B cell (primary cell): ENCODE data around the gene HOTAIR. TPM values are rescaled to one million over a fixed set of nuclear protein-coding genes. Genes with fewer than 3 reads are reported as not detected.

Experiments used
- ATAC-seq: fragments of 200-7000 bp; cut with Tn5 transposase; one replicate; pipeline ENCODE4 v1.10.0; 2021; ENCODE audit warnings: low read depth, mild to moderate bottlenecking, moderate number of reproducible peaks, moderate library complexity
- CTCF ChIA-PET: fragments of 350-600 bp; sonication (Branson Sonifier 250); formaldehyde crosslinking; loops from one replicate; lab custom pipeline; 2021; ENCODE audit warnings: antibody characterized with exemption, inconsistent platforms; lab: Charles Lee
- POLR2A ChIA-PET: fragments of 350-600 bp; sonication (Branson Sonifier 250); formaldehyde crosslinking; loops from one replicate; lab custom pipeline; 2021; ENCODE audit warnings: antibody characterized with exemption; lab: Charles Lee
- DNase-seq: peaks from one replicate; pipeline ENCODE4 v3.0.0; 2013
- H2AFZ ChIP-seq: 2 replicates; pipeline ENCODE4 v1.6.1; 2012; ENCODE audit warnings: mild to moderate bottlenecking, low read depth, low read length; ENCODE audit not compliant: insufficient read depth, poor library complexity, severe bottlenecking
- H3K27ac ChIP-seq, 2 donors: 1 replicate in 1 of 2; 2 replicates in 1 of 2; pipeline ENCODE4 v1.5.1; 2012 to 2013; ENCODE audit warnings: low read length in 2 of 2, mild to moderate bottlenecking in 2 of 2, moderate library complexity in 1 of 2
- H3K27me3 ChIP-seq, 4 experiments: fragments of 200-600 bp in 1 of 4; sonication (generic) in 1 of 4; replicated peaks in 1 of 4; 1 replicate in 2 of 4; 2 replicates in 2 of 4; pipeline versions ENCODE4 v1.6.1 to v1.7.0; 2013 to 2016; ENCODE audit warnings: low read length in 3 of 4, mild to moderate bottlenecking in 2 of 4, mixed read lengths in 1 of 4, moderate library complexity in 1 of 4; ENCODE audit not compliant: insufficient read depth in 4 of 4, control insufficient read depth in 3 of 4; ENCODE audit errors: control extremely low read depth in 1 of 4
- H3K36me3 ChIP-seq, 2 experiments: replicated peaks in 1 of 2; 1 replicate in 1 of 2; 2 replicates in 1 of 2; pipeline versions ENCODE4 v1.6.1 to v1.7.1; 2013; ENCODE audit warnings: low read length in 1 of 2; ENCODE audit not compliant: insufficient read depth in 2 of 2, control insufficient read depth in 1 of 2; ENCODE audit errors: control extremely low read depth in 1 of 2, extremely low read depth in 1 of 2
- H3K4me1 ChIP-seq, 2 donors: fragments of 200-600 bp in 1 of 2; sonication (generic) in 1 of 2; 1 replicate in 1 of 2; 2 replicates in 1 of 2; pipeline versions ENCODE4 v1.5.1 to v1.6.1; 2013 to 2017; ENCODE audit warnings: low read length in 2 of 2; ENCODE audit not compliant: control insufficient read depth in 2 of 2, insufficient read depth in 2 of 2
- H3K4me2 ChIP-seq: replicated peaks from 2 replicates; pipeline ENCODE3; 2012; ENCODE audit warnings: mild to moderate bottlenecking, low read depth, low read length; ENCODE audit not compliant: poor library complexity, severe bottlenecking
- H3K4me3 ChIP-seq, 5 experiments: fragments of 200-600 bp in 1 of 5; sonication (generic) in 1 of 5; 1 replicate in 3 of 5; 2 replicates in 2 of 5; pipeline versions ENCODE4 v1.5.1 to v1.7.0; 2011 to 2016; ENCODE audit warnings: low read length in 4 of 5, mild to moderate bottlenecking in 4 of 5, low read depth in 2 of 5, control low read depth in 1 of 5, moderate library complexity in 1 of 5; ENCODE audit not compliant: insufficient read depth in 1 of 5; ENCODE audit errors: control extremely low read depth in 1 of 5, extremely low read depth in 1 of 5
- H3K79me2 ChIP-seq: fragments of 200-600 bp; sonication (generic); one replicate; pipeline ENCODE4 v1.6.0; 2016; ENCODE audit warnings: low read length; ENCODE audit not compliant: control insufficient read depth, insufficient read depth
- H3K9ac ChIP-seq: fragments of 200-600 bp; sonication (generic); 2 replicates; pipeline ENCODE4 v1.6.1; 2017; ENCODE audit warnings: mild to moderate bottlenecking, low read length, moderate library complexity
- H3K9me3 ChIP-seq, 3 donors: one replicate each; pipeline versions ENCODE4 v1.6.1 to v1.7.1; 2013; ENCODE audit warnings: low read length in 2 of 3; ENCODE audit not compliant: control insufficient read depth in 2 of 3, insufficient read depth in 1 of 3; ENCODE audit errors: control extremely low read depth in 1 of 3
- H4K20me1 ChIP-seq: 2 replicates; pipeline ENCODE4 v1.6.0; 2012; ENCODE audit warnings: mild to moderate bottlenecking, low read length; ENCODE audit not compliant: insufficient read depth, control insufficient read depth, poor library complexity, severe bottlenecking
- H3K27ac Mint-ChIP-seq: one replicate; pipeline ENCODE4 v1.8.0; 2021; ENCODE audit warnings: mixed read lengths
- H3K27me3 Mint-ChIP-seq: one replicate; pipeline ENCODE4 v1.8.0; 2021; ENCODE audit warnings: mixed read lengths
- H3K4me1 Mint-ChIP-seq: one replicate; pipeline ENCODE4 v1.8.0; 2021; ENCODE audit warnings: mixed read lengths
- H3K4me3 Mint-ChIP-seq: one replicate; pipeline ENCODE4 v1.8.0; 2021; ENCODE audit warnings: mixed read lengths
- H3K9me3 Mint-ChIP-seq: one replicate; pipeline ENCODE4 v1.8.0; 2022; ENCODE audit warnings: mixed read lengths; ENCODE audit not compliant: insufficient read depth
- EZH2 ChIP-seq: IDR thresholded peaks from 2 replicates; pipeline ENCODE4 v1.6.1; 2012; ENCODE audit warnings: borderline replicate concordance, low read depth, mild to moderate bottlenecking, moderate library complexity, low read length; ENCODE audit not compliant: insufficient read depth, poor library complexity, severe bottlenecking
- WGBS: methylation state at CpG from one replicate; pipeline ENCODE4 v1.1.5; 2013; ENCODE audit warnings: missing lambda C conversion rate; ENCODE audit not compliant: insufficient coverage; 5-methylcytosine and 5-hydroxymethylcytosine counted together
- intact Hi-C: fragments of 100-400 bp; cut with micrococcal nuclease; formaldehyde crosslinking; loops from one replicate; pipeline ENCODE4 v1.10.0; 2022
- polyA plus RNA-seq: library from polyadenylated mRNA; depleted of rRNA; stranded (reverse); fragments of >200 nt; gene quantifications from 2 replicates; pipeline ENCODE4 v1.2.3, GENCODE V29; 2012
- total RNA-seq, 2 donors: library from RNA; stranded (reverse); fragments of 120-200 nt in 1 of 2; gene quantifications; 1 replicate in 1 of 2; 2 replicates in 1 of 2; pipeline versions ENCODE4 v1.2.3 to v1.2.4, GENCODE V29; 2013 to 2022
- TF ChIP-seq, protein P1 (sequence below): fragments of 200-600 bp; IDR thresholded peaks from one replicate; pipeline ENCODE4 v1.8.0; 2022; ENCODE audit warnings: antibody characterized with exemption, mild to moderate bottlenecking

HOTAIR gene
- total and polyA plus RNA-seq, 2 donors (not counting 1 experiment from before 2014, with no cell fraction given) = not detected

DNA sequence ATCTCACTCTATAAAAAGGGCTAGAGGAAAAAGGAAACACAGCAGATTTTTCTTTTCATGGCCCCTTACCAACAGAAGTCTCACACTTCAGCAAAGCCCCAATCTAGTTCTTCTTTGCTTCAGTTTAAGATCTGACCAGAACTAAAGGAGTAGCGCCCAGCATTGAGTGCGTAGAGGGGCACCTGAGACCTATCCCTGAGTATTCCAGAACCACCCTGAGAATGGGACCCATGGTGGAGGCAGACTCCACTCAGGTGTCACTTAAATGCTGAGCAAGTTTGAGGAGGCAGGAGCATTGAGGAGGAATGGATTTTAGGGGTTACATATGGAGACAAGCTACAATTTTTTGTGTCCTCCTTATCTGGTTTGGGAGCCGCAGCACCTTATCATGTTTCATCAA lies 3.6 kb downstream of the HOTAIR start:
- DNase-seq (no peak), ATAC-seq (no peak)
- Histone ChIP-seq H3K9me3 (peaks cover 0 to 74% (median 13%) of the 10 kb centered on the region in 3 donors), H3K27me3 (peaks cover 0 to 99% (median 88%) of the 10 kb centered on the region in 4 experiments), H4K20me1 (no peaks in the 10 kb centered on the region), H3K36me3 (no peaks in the 10 kb centered on the region), H3K79me2 (no peaks in the 10 kb centered on the region), H3K9ac (no peak overlapping the region), H3K4me1 (peaks cover 31 to 57% of the 10 kb centered on the region in 2 donors), H3K27ac (no peak overlapping the region), H3K4me2 (no peak overlapping the region), H3K4me3 (no peak overlapping the region), H2AFZ (no peak overlapping the region)
- Mint-ChIP-seq H3K27me3 (peaks cover 92% of the 10 kb centered on the region), H3K4me1 (peaks cover 29% of the 10 kb centered on the region), H3K27ac (peak overlapping the region; percentile 41), H3K9me3 (peaks cover 2% of the 10 kb centered on the region), H3K4me3 (no peak overlapping the region)
- CTCF ChIA-PET = interaction anchor here (1.6 kb wide), 1 partner anchor 230 kb away, joined by 5 read pairs; no protein-coding TSS in a partner anchor
- no peak for TF ChIP-seq EZH2
- TF ChIP-seq, protein P1, sequence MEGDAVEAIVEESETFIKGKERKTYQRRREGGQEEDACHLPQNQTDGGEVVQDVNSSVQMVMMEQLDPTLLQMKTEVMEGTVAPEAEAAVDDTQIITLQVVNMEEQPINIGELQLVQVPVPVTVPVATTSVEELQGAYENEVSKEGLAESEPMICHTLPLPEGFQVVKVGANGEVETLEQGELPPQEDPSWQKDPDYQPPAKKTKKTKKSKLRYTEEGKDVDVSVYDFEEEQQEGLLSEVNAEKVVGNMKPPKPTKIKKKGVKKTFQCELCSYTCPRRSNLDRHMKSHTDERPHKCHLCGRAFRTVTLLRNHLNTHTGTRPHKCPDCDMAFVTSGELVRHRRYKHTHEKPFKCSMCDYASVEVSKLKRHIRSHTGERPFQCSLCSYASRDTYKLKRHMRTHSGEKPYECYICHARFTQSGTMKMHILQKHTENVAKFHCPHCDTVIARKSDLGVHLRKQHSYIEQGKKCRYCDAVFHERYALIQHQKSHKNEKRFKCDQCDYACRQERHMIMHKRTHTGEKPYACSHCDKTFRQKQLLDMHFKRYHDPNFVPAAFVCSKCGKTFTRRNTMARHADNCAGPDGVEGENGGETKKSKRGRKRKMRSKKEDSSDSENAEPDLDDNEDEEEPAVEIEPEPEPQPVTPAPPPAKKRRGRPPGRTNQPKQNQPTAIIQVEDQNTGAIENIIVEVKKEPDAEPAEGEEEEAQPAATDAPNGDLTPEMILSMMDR = no peak
- POLR2A ChIA-PET = no interaction called here
- WGBS = 100% methylated on average over 1 of the region's 3 CpGs
- intact Hi-C loops = no loop called here

DNA sequence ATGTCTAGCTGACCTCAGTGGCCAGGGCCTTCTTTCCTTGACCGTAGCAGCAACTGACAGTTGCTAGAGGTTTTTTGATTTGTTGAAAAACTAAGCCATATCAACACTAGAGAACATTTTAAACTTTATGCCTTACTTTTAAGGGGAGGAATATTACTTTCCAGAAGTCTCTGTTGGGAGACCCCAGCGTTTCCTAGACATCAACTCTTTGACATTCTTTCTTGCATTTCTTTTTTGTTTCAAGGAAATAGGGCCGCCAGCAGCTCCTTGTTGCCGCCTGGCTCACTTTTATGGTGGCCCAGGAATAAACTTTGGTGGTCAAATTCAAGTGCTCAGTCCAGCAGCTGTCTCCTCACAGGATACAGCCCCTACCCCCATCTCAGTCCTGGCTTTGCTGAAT lies 4.3 kb downstream of the HOTAIR start:
- no peak for DNase-seq
- no peak overlapping the region for H3K27ac ChIP-seq
- CTCF ChIA-PET = interaction anchor here (0.6 to 1.6 kb wide), 3 partner anchors 221 to 245 kb away, joined by 4 to 6 read pairs (median 5); no protein-coding TSS in a partner anchor
- Mint-ChIP-seq H3K27ac (no peak overlapping the region), H3K27me3 (peaks cover 93% of the 10 kb centered on the region), H3K9me3 (peaks cover 2% of the 10 kb centered on the region), H3K4me1 (peaks cover 28% of the 10 kb centered on the region), H3K4me3 (no peak overlapping the region)
- 13% methylated on average over 2 of the region's 4 CpGs for WGBS
- no peak for ATAC-seq
- H3K9ac ChIP-seq = no peak overlapping the region
- H3K79me2 ChIP-seq = no peaks in the 10 kb centered on the region
- no peak for TF ChIP-seq EZH2
- TF ChIP-seq, protein P1 = no peak
- no peaks in the 10 kb centered on the region for H3K36me3 ChIP-seq
- peaks cover 0 to 74% (median 10%) of the 10 kb centered on the region in 3 donors for H3K9me3 ChIP-seq
- no peak overlapping the region for H3K4me2 ChIP-seq
- intact Hi-C loops = no loop called here
- POLR2A ChIA-PET = no interaction called here
- H2AFZ ChIP-seq = no peak overlapping the region
- H3K4me3 ChIP-seq = no peak overlapping the region
- H4K20me1 ChIP-seq = no peaks in the 10 kb centered on the region
- H3K4me1 ChIP-seq = peaks cover 31 to 57% of the 10 kb centered on the region in 2 donors
- peaks cover 0 to 99% (median 86%) of the 10 kb centered on the region in 4 experiments for H3K27me3 ChIP-seq
